Upper lobe of left lung (tissue), 6 donors: Measurements from ENCODE around the gene ITPK1. TPM values are rescaled to one million over a fixed set of nuclear protein-coding genes. Genes with fewer than 3 reads are reported as not detected.

Experiments used
- ATAC-seq, 2 donors: fragments of 200-7000 bp; cut with Tn5 transposase; one replicate each; pipeline ENCODE4 v1.9.1; 2022; ENCODE audit warnings: mild to moderate bottlenecking in 2 of 2, moderate library complexity in 2 of 2; ENCODE audit not compliant: low FRiP score in 2 of 2
- DNase-seq, 2 donors: peaks; one replicate each; pipeline ENCODE4 v3.0.0-alpha.2; 2019 to 2020
- H3K27ac ChIP-seq, 4 donors: fragments of 200-600 bp; sonication (generic); one replicate each; pipeline ENCODE4 v1.5.1; 2016 to 2019
- H3K27me3 ChIP-seq, 4 donors: fragments of 200-600 bp; sonication (generic); one replicate each; pipeline ENCODE4 v1.5.1; 2017 to 2019
- H3K36me3 ChIP-seq, 4 donors: fragments of 200-600 bp; sonication (generic); one replicate each; pipeline ENCODE4 v1.5.1; 2016 to 2019
- H3K4me1 ChIP-seq, 4 donors: fragments of 200-600 bp; sonication (generic); one replicate each; pipeline ENCODE4 v1.5.1; 2018 to 2019
- H3K4me3 ChIP-seq, 4 donors: fragments of 200-600 bp; sonication (generic); one replicate each; pipeline ENCODE4 v1.5.1; 2017 to 2019; ENCODE audit warnings: mild to moderate bottlenecking in 2 of 4, moderate library complexity in 1 of 4
- H3K9me3 ChIP-seq, 4 donors: fragments of 200-600 bp; sonication (generic); one replicate each; pipeline ENCODE4 v1.5.1; 2018 to 2019
- CTCF ChIP-seq, 6 experiments: fragments of 450-650 bp in 4 of 6; fragments of 200-600 bp in 2 of 6; sonication (generic) in 2 of 6; IDR thresholded peaks; one replicate each; pipeline ENCODE4 v1.5.1; 2016 to 2019; ENCODE audit warnings: antibody characterized with exemption in 6 of 6
- EP300 ChIP-seq, 4 donors: sonication (generic); formaldehyde crosslinking; IDR thresholded peaks; one replicate each; pipeline ENCODE4 v1.5.1; 2017; ENCODE audit warnings: antibody characterized with exemption in 4 of 4, control low read depth in 2 of 4
- POLR2A ChIP-seq, 4 donors: fragments of 450-650 bp; IDR thresholded peaks; one replicate each; pipeline ENCODE4 v1.5.1; 2016 to 2017; ENCODE audit warnings: antibody characterized with exemption in 4 of 4, mild to moderate bottlenecking in 2 of 4
- POLR2AphosphoS5 ChIP-seq, 2 donors: sonication (generic); formaldehyde crosslinking; IDR thresholded peaks; one replicate each; pipeline ENCODE4 v1.5.1; 2017; ENCODE audit warnings: antibody characterized with exemption in 2 of 2
- WGBS, 2 donors: methylation state at CpG; one replicate each; pipeline ENCODE4 v1.1.5; 2017 to 2018; 5-methylcytosine and 5-hydroxymethylcytosine counted together
- total RNA-seq, 6 donors: library from RNA; depleted of rRNA in 4 of 6; stranded (reverse); fragments of >200 nt in 4 of 6; gene quantifications; one replicate each; pipeline versions ENCODE4 v1.1.0 to v1.2.1, GENCODE V29; 2016 to 2021
- donor health status: DM: no; HTN: no; CAD: no; lungs with moderate emphysema.
- donor health status: DM: no; HTN: yes; CAD: no; lungs with severe emphysema.

The ITPK1 gene
- total RNA-seq, 6 donors from 2014 or later, result 41.9 to 128 (median 86.1) TPM

DNA sequence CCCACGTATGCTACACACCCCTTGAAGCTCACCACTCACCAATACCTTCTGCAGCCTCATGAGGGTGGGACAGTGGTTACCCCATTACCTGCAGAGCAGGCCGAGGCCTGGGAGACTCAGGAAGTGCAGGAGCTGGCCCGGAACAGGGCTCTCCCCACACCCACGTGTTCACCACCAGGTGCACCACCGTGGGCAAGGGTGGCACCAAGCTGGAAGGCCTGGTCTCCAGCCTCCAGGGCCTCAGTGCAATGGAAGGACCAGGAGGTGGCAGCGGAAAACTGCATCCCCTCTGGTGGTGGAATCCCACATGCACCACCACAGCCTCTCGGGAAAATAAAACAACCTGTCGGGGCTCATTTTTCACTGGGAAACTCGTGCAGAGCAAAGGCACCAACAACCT lies 36.4 kb downstream of the ITPK1 start:
- no peaks in the 10 kb centered on the region for H3K27me3 ChIP-seq
- TF ChIP-seq POLR2AphosphoS5 (IDR thresholded peaks at IDR 0.05), result no peak
- no peak for TF ChIP-seq POLR2A (IDR thresholded peaks at IDR 0.05)
- TF ChIP-seq CTCF (IDR thresholded peaks at IDR 0.05), result no peak
- no peak for TF ChIP-seq EP300 (IDR thresholded peaks at IDR 0.05)
- H3K4me1 ChIP-seq, result peaks cover 6 to 21% (median 9%) of the 10 kb centered on the region in 4 donors
- ATAC-seq (no peak), DNase-seq (no peak)
- no peak overlapping the region for H3K4me3 ChIP-seq
- WGBS, 2 donors, result 72 to 75% methylated on average over 7 to 9 of the region's 9 CpGs
- no peaks in the 10 kb centered on the region for H3K9me3 ChIP-seq
- no peak overlapping the region for H3K27ac ChIP-seq
- no peaks in the 10 kb centered on the region for H3K36me3 ChIP-seq

- Histone ChIP-seq H3K4me3 (no peak overlapping the region), H3K9me3 (no peaks in the 10 kb centered on the region), H3K36me3 (no peaks in the 10 kb centered on the region), H3K4me1 (peaks cover 11 to 25% (median 14%) of the 10 kb centered on the region in 4 donors), H3K27ac (no peak overlapping the region), H3K27me3 (no peaks in the 10 kb centered on the region)
- DNase-seq, result no peak
- no peak for ATAC-seq
- WGBS, 2 donors, result 79 to 91% methylated on average over 8 of the region's 9 CpGs
- TF ChIP-seq POLR2A (IDR thresholded peaks at IDR 0.05) (no peak), CTCF (IDR thresholded peaks at IDR 0.05) (no peak), EP300 (IDR thresholded peaks at IDR 0.05) (no peak), POLR2AphosphoS5 (IDR thresholded peaks at IDR 0.05) (no peak)
Measured at GRCh38 chr14:93078870-93079269, 36.9 kb downstream of the ITPK1 start.

DNA sequence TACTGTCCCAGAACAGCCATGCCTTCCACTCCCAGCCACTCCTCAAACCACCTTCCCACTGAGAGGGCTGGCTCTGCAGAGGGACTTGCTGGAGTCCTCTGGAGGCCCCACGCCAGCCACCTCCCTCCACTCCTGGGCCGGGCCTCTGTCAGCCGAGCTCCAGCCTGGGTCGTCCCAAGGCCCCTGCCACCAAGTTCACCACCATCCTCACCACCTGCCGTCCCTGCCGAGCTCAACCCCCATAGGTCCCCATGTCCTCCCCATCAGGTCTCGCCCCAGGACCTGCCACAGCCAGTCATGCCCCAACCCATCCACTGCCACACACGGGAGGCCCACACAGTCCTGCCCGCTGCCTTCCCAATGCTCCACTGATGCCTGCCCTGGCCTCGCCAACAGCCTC lies 39.0 kb downstream of the ITPK1 start:
- H3K27me3 ChIP-seq, result no peaks in the 10 kb centered on the region
- peaks cover 16 to 33% (median 28%) of the 10 kb centered on the region in 4 donors for H3K4me1 ChIP-seq
- ATAC-seq (no peak), DNase-seq (peak in 1 of 2 donors; percentile 67)
- H3K4me3 ChIP-seq, result no peak overlapping the region
- no peak overlapping the region for H3K27ac ChIP-seq
- no peaks in the 10 kb centered on the region for H3K9me3 ChIP-seq
- H3K36me3 ChIP-seq, result no peaks in the 10 kb centered on the region
- TF ChIP-seq CTCF (IDR thresholded peaks at IDR 0.05), result no peak
- no peak for TF ChIP-seq POLR2AphosphoS5 (IDR thresholded peaks at IDR 0.05)
- TF ChIP-seq POLR2A (IDR thresholded peaks at IDR 0.05), result no peak
- TF ChIP-seq EP300 (IDR thresholded peaks at IDR 0.05), result no peak
- 97 to 99% methylated on average over 10 of the region's 10 CpGs for WGBS, 2 donors

GRCh38 chr14:93075891-93076290 lies 39.8 kb downstream of the ITPK1 start:
- no peak for ATAC-seq
- Histone ChIP-seq H3K27ac (no peak overlapping the region), H3K9me3 (no peaks in the 10 kb centered on the region), H3K27me3 (no peaks in the 10 kb centered on the region), H3K4me3 (no peak overlapping the region), H3K36me3 (no peaks in the 10 kb centered on the region), H3K4me1 (peaks cover 16 to 30% (median 27%) of the 10 kb centered on the region in 4 donors)
- no peak for DNase-seq
- TF ChIP-seq CTCF (IDR thresholded peaks at IDR 0.05), result no peak
- no peak for TF ChIP-seq EP300 (IDR thresholded peaks at IDR 0.05)
- TF ChIP-seq POLR2A (IDR thresholded peaks at IDR 0.05), result no peak
- no peak for TF ChIP-seq POLR2AphosphoS5 (IDR thresholded peaks at IDR 0.05)
